Gastrocnemius medialis (tissue), 4 donors: ENCODE data around the gene TEKTIP1. TPM values are rescaled to one million over a fixed set of nuclear protein-coding genes. Genes with fewer than 3 reads are reported as not detected.
A peak's percentile ranks its signal among the peaks of the same experiment; 100 is the strongest.

Experiments used
- ATAC-seq, 2 donors: fragments of 150-250 bp; one replicate each; pipeline ENCODE4 v1.9.1; 2016
- DNase-seq, 2 donors: peaks; one replicate each; pipeline ENCODE4 v3.0.0-alpha.2; 2019
- H3K27ac ChIP-seq, 4 donors: fragments of 200-600 bp; sonication (generic); 1 replicate in 1 of 4; 2 replicates in 3 of 4; pipeline ENCODE4 v1.5.1; 2016 to 2018; ENCODE audit warnings: mild to moderate bottlenecking in 2 of 4, moderate library complexity in 1 of 4
- H3K27me3 ChIP-seq, 3 donors: fragments of 200-600 bp; sonication (generic) in 2 of 3; 1 replicate in 1 of 3; 2 replicates in 2 of 3; pipeline versions ENCODE4 v1.5.1 to v1.6.0; 2016 to 2019; ENCODE audit warnings: mild to moderate bottlenecking in 1 of 3, moderate library complexity in 1 of 3
- H3K36me3 ChIP-seq, 2 donors: fragments of 200-600 bp; sonication (generic) in 1 of 2; one replicate each; pipeline ENCODE4 v1.5.1; 2017 to 2018
- H3K4me1 ChIP-seq, 2 donors: fragments of 200-600 bp; sonication (generic) in 1 of 2; one replicate each; pipeline ENCODE4 v1.5.1; 2016 to 2017; ENCODE audit warnings: mild to moderate bottlenecking in 2 of 2
- H3K4me3 ChIP-seq, 4 donors: fragments of 200-600 bp; sonication (generic) in 3 of 4; 1 replicate in 1 of 4; 2 replicates in 3 of 4; pipeline ENCODE4 v1.5.1; 2016 to 2019; ENCODE audit warnings: mild to moderate bottlenecking in 2 of 4
- H3K9me3 ChIP-seq, 3 donors: fragments of 200-600 bp; sonication (generic) in 2 of 3; 1 replicate in 1 of 3; 2 replicates in 2 of 3; pipeline ENCODE4 v1.5.1; 2016 to 2019
- POLR2A ChIP-seq, 2 donors: fragments of 450-650 bp; IDR thresholded peaks; one replicate each; pipeline ENCODE4 v1.6.1; 2017; ENCODE audit warnings: antibody characterized with exemption in 2 of 2, mild to moderate bottlenecking in 2 of 2, moderate library complexity in 2 of 2
- in situ Hi-C, 4 donors: fragments of 200-750 bp; cut with MboI; loops; one replicate each; pipeline versions ENCODE4 v1.15.0 to v1.8.0; 2017; ENCODE audit warnings: low sequenced_read_pairs in 4 of 4
- intact Hi-C: fragments of 100-400 bp; cut with DNase I; formaldehyde crosslinking; loops from one replicate; pipeline ENCODE4 v1.15.1; 2023; ENCODE audit warnings: low total_unique reads
- total RNA-seq, 4 donors: library from RNA; depleted of rRNA; stranded (reverse); fragments of >200 nt; gene quantifications; one replicate each; pipeline versions ENCODE4 v1.1.0 to v1.2.3, GENCODE V29; 2016
- TF ChIP-seq, protein P1 (sequence below), 5 experiments: fragments of 450-650 bp in 3 of 5; fragments of 200-600 bp in 2 of 5; sonication (generic) in 2 of 5; IDR thresholded peaks in 4 of 5; conservative IDR thresholded peaks in 1 of 5; 1 replicate in 4 of 5; 2 replicates in 1 of 5; pipeline ENCODE4 v1.5.1; 2016 to 2019; ENCODE audit warnings: antibody characterized with exemption in 5 of 5, mild to moderate bottlenecking in 3 of 5, moderate library complexity in 3 of 5

Gene TEKTIP1
- total RNA-seq, 4 donors from 2014 or later: not detected

DNA sequence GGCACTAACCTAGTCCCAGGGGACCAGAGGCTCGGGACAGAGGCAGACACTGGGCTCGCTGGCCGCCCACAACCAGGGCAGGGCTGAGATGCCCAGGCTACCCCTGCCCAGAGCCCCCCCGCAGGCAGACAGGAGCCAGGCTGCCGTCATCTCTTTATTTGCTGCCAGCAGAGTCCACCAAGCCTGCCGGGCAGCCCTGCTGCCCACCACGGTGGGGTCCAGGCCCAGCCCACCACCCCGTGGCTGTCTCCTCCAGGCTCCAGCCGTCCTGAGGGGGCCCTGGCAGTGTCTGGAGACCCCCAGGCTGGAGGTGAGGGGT, 5.0 kb downstream of the TEKTIP1 start:
- in situ Hi-C loops: no loop called here
- Histone ChIP-seq H3K4me3 (no peak overlapping the region), H3K36me3 (no peaks in the 10 kb centered on the region), H3K4me1 (no peaks in the 10 kb centered on the region), H3K9me3 (no peaks in the 10 kb centered on the region), H3K27me3 (no peaks in the 10 kb centered on the region), H3K27ac (no peak overlapping the region)
- TF ChIP-seq, protein P1, sequence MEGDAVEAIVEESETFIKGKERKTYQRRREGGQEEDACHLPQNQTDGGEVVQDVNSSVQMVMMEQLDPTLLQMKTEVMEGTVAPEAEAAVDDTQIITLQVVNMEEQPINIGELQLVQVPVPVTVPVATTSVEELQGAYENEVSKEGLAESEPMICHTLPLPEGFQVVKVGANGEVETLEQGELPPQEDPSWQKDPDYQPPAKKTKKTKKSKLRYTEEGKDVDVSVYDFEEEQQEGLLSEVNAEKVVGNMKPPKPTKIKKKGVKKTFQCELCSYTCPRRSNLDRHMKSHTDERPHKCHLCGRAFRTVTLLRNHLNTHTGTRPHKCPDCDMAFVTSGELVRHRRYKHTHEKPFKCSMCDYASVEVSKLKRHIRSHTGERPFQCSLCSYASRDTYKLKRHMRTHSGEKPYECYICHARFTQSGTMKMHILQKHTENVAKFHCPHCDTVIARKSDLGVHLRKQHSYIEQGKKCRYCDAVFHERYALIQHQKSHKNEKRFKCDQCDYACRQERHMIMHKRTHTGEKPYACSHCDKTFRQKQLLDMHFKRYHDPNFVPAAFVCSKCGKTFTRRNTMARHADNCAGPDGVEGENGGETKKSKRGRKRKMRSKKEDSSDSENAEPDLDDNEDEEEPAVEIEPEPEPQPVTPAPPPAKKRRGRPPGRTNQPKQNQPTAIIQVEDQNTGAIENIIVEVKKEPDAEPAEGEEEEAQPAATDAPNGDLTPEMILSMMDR (IDR thresholded peaks at IDR 0.05 in 4 of 5, conservative IDR thresholded peaks at IDR 0.05 in 1 of 5): no peak
- TF ChIP-seq POLR2A (IDR thresholded peaks at IDR 0.05): no peak
- ATAC-seq: no peak
- intact Hi-C loops: loop anchor here (2.0 kb wide), 1 partner anchor 75 kb away; no protein-coding TSS in a partner anchor
- DNase-seq: no peak

DNA sequence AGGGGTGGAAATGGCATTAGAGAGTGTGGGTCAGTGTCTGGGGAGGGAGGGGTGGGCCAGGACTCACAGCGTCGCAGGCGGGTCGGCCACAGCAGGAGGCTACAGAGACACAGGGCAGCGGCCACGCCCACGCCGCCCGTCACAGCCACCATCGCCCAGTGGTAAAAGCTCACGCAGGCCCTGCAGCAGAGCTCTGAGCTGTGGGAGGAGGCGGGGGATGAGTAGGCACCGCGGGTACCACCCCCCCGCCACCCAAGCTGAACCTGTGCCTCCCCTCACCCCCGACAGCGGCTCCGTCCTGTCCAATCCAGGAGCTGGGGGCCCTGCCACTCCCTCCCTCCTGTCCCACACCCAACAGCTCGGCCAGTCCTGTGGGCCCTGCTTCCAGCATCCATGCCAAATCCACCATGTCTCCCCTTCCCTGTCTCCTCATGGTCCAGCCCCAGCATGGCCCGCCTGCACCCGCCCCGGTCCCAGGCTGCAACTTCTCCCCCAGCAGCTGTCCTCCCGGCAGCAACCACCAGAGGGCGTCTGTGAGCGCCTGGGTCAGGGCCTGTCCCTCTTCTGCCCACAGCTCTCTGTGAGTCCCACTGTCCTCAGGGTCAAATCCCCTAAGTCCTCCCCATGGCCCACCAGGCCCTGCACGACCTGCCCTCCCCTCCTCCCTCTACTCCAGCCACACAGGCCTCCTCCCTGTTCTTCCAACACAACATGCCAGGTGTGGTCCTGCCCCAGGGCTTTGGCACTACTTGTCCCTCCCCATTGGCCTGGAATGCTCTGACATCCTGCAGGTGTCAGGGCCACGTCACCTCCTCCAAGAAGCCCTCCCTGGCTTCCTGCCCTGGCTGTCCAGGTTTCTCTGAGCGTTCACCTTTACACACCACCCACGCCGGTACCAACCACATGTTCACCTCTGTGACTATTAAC, 6.0 kb downstream of the TEKTIP1 start:
- in situ Hi-C loops: no loop called here
- Histone ChIP-seq H3K36me3 (no peaks in the 10 kb centered on the region), H3K9me3 (no peaks in the 10 kb centered on the region), H3K27me3 (no peaks in the 10 kb centered on the region), H3K4me1 (no peaks in the 10 kb centered on the region), H3K27ac (no peak overlapping the region), H3K4me3 (no peak overlapping the region)
- TF ChIP-seq POLR2A (IDR thresholded peaks at IDR 0.05): no peak
- TF ChIP-seq, protein P1 (IDR thresholded peaks at IDR 0.05 in 4 of 5, conservative IDR thresholded peaks at IDR 0.05 in 1 of 5): peak; percentile 86 to 96 (median 95)
- intact Hi-C loops: loop anchor here (2.0 to 5.0 kb wide), 2 partner anchors 37 to 74 kb away; no protein-coding TSS in a partner anchor
- peak; percentile 39 to 65 for DNase-seq
- ATAC-seq: peak; percentile 66 to 85

DNA sequence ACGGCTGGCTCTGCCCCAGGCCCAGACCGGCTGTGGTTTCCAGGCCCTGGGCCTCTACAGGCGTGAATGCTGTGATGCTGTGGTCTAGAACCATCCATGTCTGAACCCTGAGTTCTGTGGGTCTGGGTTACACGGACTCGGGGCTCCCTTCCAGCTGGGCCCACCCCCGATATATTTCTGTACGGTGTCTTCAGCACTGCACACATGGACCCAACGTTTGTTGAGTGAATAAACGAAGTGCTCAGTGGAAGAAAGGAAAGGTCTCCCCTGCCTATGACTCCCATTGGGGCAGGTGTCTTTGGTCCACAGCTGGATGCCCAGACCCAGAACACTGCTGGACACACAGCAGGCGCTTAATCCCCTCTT, 6.7 kb downstream of the TEKTIP1 start:
- intact Hi-C loops (loop anchor here (2.0 to 5.0 kb wide), 2 partner anchors 37 to 73 kb away; no protein-coding TSS in a partner anchor), in situ Hi-C loops (no loop called here)
- no peaks in the 10 kb centered on the region for H3K36me3 ChIP-seq
- no peaks in the 10 kb centered on the region for H3K4me1 ChIP-seq
- DNase-seq (no peak), ATAC-seq (no peak)
- H3K9me3 ChIP-seq: no peaks in the 10 kb centered on the region
- no peak for TF ChIP-seq POLR2A (IDR thresholded peaks at IDR 0.05)
- TF ChIP-seq, protein P1 (IDR thresholded peaks at IDR 0.05 in 4 of 5, conservative IDR thresholded peaks at IDR 0.05 in 1 of 5): no peak
- H3K27me3 ChIP-seq: no peaks in the 10 kb centered on the region
- H3K27ac ChIP-seq: no peak overlapping the region
- H3K4me3 ChIP-seq: no peak overlapping the region

DNA sequence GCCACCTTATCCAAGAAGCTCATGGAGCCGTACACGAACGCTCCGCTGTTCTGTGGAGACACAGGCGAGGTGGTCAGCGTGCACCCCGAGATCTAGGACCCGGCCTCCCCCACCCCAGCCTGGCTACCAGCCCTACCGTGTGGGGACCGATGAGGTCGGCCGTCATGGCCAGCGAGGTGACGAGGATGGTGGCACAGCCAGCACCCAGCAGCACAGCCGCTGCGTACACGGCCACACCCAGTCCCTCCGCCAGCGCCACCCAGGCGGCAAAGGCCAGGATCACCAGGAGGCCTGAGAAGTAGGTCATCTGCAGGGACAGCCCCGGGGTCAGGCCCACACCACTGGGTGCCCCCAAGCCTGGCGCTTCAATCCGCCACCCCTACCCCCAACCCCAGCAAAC, 7.1 kb downstream of the TEKTIP1 start:
- in situ Hi-C loops: no loop called here
- ATAC-seq (no peak), DNase-seq (no peak)
- H3K27ac ChIP-seq: no peak overlapping the region
- TF ChIP-seq POLR2A (IDR thresholded peaks at IDR 0.05): no peak
- TF ChIP-seq, protein P1 (IDR thresholded peaks at IDR 0.05 in 4 of 5, conservative IDR thresholded peaks at IDR 0.05 in 1 of 5): no peak
- H3K9me3 ChIP-seq: no peaks in the 10 kb centered on the region
- no peaks in the 10 kb centered on the region for H3K27me3 ChIP-seq
- intact Hi-C loops: loop anchor here (5.0 kb wide), 1 partner anchor 36 kb away; no protein-coding TSS in a partner anchor
- H3K4me1 ChIP-seq: no peaks in the 10 kb centered on the region
- no peaks in the 10 kb centered on the region for H3K36me3 ChIP-seq
- no peak overlapping the region for H3K4me3 ChIP-seq
